Thoracic aorta (tissue), 2 donors: ENCODE results near the gene CABLES2. TPM values are rescaled to one million over a fixed set of nuclear protein-coding genes. Genes with fewer than 3 reads are reported as not detected.

Experiments
- ATAC-seq: fragments of 150-250 bp; one replicate; pipeline ENCODE4 v1.8.0; 2017; ENCODE audit warnings: low read depth; ENCODE audit not compliant: insufficient number of reproducible peaks, low FRiP score
- DNase-seq: peaks from one replicate; pipeline ENCODE4 v3.0.0-alpha.2; 2020; ENCODE audit warnings: low spot score
- H3K27ac ChIP-seq, 2 donors: fragments of 200-600 bp; sonication (generic); 1 replicate in 1 of 2; 2 replicates in 1 of 2; pipeline ENCODE4 v1.5.1; 2016; ENCODE audit warnings: mild to moderate bottlenecking in 2 of 2, moderate library complexity in 2 of 2
- H3K27me3 ChIP-seq: fragments of 200-600 bp; sonication (generic); replicated peaks from 2 replicates; pipeline ENCODE4 v1.6.0; 2016; ENCODE audit warnings: mild to moderate bottlenecking; ENCODE audit not compliant: insufficient read depth
- H3K36me3 ChIP-seq: fragments of 200-600 bp; sonication (generic); one replicate; pipeline ENCODE4 v1.5.1; 2016
- H3K4me1 ChIP-seq, 2 donors: fragments of 200-600 bp; sonication (generic); 1 replicate in 1 of 2; 2 replicates in 1 of 2; pipeline versions ENCODE4 v1.5.1 to v1.6.0; 2016; ENCODE audit warnings: low read depth in 2 of 2, mild to moderate bottlenecking in 1 of 2; ENCODE audit not compliant: control insufficient read depth in 1 of 2
- H3K4me3 ChIP-seq: fragments of 200-600 bp; sonication (generic); 2 replicates; pipeline ENCODE4 v1.5.1; 2016; ENCODE audit warnings: mild to moderate bottlenecking
- H3K9me3 ChIP-seq: fragments of 200-600 bp; sonication (generic); 2 replicates; pipeline ENCODE4 v1.5.1; 2016
- total RNA-seq, 2 donors: library from RNA; depleted of rRNA; stranded (reverse); fragments of >200 nt; gene quantifications; one replicate each; pipeline versions ENCODE4 v1.1.0 to v1.2.3, GENCODE V29; 2016
- TF ChIP-seq, protein P1 (sequence below): fragments of 200-600 bp; sonication (generic); IDR thresholded peaks from one replicate; pipeline ENCODE4 v1.5.1; 2019; ENCODE audit warnings: antibody characterized with exemption

Gene CABLES2
- total RNA-seq, 2 donors from 2014 or later: 2.1 to 9.2 TPM

DNA sequence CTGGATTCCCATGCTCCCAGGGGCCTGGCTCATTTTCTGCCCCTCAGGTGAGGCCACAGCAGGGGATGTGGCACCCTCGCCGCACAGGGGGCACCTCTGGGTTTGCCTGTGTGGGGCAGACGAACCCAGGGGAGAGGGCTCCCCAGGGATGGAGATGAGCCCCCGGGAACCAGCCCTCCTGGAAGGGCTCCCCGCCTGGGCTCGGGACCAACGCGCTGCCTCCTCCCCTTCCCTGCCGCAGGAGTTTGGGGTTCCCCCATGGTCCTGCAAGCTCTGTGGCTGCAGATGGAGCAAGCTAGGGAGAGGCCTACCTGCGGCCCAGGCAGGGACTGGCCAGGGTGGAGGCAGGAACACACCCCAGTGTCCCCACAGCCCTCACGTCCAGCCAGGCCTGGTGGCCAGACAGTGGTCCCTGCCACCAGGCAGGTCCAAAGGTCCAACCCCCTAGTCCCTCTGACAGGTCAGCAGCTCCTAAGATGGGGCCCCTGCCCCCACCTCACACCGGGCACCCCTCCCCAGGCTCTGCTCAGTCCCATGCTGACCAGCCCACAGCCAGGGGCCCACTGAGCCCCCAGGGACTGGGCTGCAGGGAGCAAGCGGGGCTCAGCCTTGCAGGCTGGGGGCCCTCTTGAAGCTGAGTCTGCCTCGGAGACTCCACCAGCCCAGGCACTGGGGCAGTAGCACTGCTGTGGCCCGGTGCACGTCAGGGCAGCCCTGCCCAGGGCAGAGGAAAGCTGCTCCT, 53.6 kb downstream of the CABLES2 start:
- TF ChIP-seq, protein P1, sequence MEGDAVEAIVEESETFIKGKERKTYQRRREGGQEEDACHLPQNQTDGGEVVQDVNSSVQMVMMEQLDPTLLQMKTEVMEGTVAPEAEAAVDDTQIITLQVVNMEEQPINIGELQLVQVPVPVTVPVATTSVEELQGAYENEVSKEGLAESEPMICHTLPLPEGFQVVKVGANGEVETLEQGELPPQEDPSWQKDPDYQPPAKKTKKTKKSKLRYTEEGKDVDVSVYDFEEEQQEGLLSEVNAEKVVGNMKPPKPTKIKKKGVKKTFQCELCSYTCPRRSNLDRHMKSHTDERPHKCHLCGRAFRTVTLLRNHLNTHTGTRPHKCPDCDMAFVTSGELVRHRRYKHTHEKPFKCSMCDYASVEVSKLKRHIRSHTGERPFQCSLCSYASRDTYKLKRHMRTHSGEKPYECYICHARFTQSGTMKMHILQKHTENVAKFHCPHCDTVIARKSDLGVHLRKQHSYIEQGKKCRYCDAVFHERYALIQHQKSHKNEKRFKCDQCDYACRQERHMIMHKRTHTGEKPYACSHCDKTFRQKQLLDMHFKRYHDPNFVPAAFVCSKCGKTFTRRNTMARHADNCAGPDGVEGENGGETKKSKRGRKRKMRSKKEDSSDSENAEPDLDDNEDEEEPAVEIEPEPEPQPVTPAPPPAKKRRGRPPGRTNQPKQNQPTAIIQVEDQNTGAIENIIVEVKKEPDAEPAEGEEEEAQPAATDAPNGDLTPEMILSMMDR: no peak
- Histone ChIP-seq H3K4me1 (peaks cover 51 to 64% of the 10 kb centered on the region in 2 donors), H3K36me3 (peaks cover 20% of the 10 kb centered on the region), H3K27ac (peak overlapping the region; percentile 94 to 100), H3K27me3 (no peaks in the 10 kb centered on the region), H3K9me3 (no peaks in the 10 kb centered on the region), H3K4me3 (peak overlapping the region; percentile 42)
- DNase-seq (no peak), ATAC-seq (no peak)

- peak overlapping the region; percentile 42 for H3K4me3 ChIP-seq
- peak overlapping the region; percentile 94 to 100 for H3K27ac ChIP-seq
- TF ChIP-seq, protein P1: no peak
- H3K9me3 ChIP-seq: no peaks in the 10 kb centered on the region
- peaks cover 25% of the 10 kb centered on the region for H3K36me3 ChIP-seq
- H3K27me3 ChIP-seq: no peaks in the 10 kb centered on the region
- peaks cover 43 to 56% of the 10 kb centered on the region in 2 donors for H3K4me1 ChIP-seq
- DNase-seq (peak; percentile 53), ATAC-seq (peak; percentile 33)
These were observed 54.4 kb downstream of the CABLES2 start for GRCh38 chr20:62352402-62353288.

DNA sequence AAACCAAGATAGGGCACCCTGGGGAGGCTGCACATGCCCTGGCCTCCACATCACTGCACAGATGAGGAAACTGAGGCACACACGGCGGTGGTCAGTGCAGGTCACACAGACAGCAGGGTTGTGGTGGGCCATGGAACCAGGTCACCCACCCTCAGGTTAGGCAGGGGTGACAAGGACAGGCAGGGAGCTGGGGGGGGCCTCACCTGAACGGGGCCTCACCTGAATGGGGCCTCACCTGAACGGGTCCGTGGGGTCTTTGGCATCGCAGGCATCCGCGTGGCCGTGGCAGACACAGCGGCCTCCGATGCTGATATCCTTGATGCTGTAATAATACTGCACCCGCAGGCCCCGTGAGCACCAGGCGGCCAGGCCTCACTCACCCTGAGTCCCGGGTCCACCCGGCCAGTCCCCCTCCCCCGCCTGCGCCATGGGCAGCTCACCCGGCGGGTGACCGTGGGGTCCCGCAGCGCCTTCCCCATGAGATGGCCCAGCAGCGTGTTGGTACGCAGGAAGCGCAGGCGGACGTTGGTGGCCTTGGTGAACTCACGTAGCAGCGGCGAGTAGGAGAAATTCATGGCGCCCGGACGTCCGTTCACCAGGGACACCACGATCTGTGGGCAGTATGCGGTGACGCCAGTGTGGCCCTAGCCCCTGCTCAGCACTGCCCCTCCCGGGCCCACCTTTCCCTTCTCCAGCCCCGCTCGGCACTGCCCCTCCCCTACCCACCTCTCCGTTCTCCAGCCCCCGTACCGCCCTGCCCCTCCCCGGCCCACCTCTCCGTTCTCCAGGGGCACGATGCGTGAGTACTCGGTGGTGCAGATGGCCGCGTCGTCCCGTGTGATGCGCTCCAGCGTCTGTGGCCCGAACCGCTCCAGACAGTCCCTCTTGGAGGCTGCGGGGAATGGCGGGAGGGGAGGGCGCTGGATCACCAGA, 55.4 kb downstream of the CABLES2 start:
- Histone ChIP-seq H3K4me1 (peaks cover 34 to 47% of the 10 kb centered on the region in 2 donors), H3K9me3 (no peaks in the 10 kb centered on the region), H3K36me3 (peaks cover 34% of the 10 kb centered on the region), H3K27me3 (no peaks in the 10 kb centered on the region), H3K27ac (peak overlapping the region; percentile 94 to 100), H3K4me3 (no peak overlapping the region)
- no peak for DNase-seq
- TF ChIP-seq, protein P1: no peak
- ATAC-seq: no peak

DNA sequence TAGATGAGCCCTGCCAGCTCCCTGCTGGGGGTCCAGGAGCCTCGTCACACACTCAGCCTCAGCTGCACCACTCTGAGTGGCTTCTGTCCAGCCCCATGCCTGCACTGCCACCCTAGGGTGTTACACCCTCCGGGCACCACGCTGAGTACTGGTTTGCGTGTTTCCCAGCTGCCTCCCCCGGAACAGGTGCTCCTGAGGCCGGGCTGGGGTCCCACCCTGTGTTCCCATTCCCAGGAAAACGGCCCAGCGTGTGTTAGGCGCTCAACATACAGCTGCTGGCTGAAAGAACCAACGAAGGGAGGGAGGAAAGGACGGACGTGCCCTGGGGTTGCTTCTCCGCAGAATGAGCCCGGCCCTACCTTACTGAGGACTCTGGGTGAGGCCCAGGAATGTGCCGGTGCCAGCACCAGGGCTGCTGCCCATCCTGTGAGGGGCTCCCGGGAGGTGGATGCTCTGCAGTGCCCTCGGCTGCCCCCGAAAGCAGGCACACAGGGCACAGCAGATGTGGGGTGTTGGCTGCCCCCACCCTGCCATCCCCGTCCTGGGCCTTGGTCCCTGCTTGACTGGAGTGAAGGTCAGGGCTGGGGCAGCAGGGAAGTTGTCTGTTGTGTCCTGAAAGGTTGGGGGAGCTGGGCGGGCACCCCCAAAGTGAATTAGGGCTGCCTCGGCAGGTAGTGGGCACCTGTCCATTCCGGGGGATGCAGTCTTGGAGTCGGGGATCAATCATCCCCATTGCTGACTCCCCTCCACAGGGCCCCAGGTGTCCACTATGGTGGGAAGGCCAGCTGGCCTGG, 56.3 kb downstream of the CABLES2 start:
- DNase-seq (no peak), ATAC-seq (no peak)
- TF ChIP-seq, protein P1: no peak
- H3K9me3 ChIP-seq: no peaks in the 10 kb centered on the region
- H3K27me3 ChIP-seq: no peaks in the 10 kb centered on the region
- peaks cover 27 to 38% of the 10 kb centered on the region in 2 donors for H3K4me1 ChIP-seq
- H3K4me3 ChIP-seq: no peak overlapping the region
- no peak overlapping the region for H3K27ac ChIP-seq
- H3K36me3 ChIP-seq: peaks cover 43% of the 10 kb centered on the region
